ENCODE results near the gene GPRIN2.
"Not testable (repeated sequence)": the region's sequence is repeated elsewhere in the genome, so short reads cannot be mapped to it uniquely, and the experiment has no call there.

The GPRIN2 gene

DNA sequence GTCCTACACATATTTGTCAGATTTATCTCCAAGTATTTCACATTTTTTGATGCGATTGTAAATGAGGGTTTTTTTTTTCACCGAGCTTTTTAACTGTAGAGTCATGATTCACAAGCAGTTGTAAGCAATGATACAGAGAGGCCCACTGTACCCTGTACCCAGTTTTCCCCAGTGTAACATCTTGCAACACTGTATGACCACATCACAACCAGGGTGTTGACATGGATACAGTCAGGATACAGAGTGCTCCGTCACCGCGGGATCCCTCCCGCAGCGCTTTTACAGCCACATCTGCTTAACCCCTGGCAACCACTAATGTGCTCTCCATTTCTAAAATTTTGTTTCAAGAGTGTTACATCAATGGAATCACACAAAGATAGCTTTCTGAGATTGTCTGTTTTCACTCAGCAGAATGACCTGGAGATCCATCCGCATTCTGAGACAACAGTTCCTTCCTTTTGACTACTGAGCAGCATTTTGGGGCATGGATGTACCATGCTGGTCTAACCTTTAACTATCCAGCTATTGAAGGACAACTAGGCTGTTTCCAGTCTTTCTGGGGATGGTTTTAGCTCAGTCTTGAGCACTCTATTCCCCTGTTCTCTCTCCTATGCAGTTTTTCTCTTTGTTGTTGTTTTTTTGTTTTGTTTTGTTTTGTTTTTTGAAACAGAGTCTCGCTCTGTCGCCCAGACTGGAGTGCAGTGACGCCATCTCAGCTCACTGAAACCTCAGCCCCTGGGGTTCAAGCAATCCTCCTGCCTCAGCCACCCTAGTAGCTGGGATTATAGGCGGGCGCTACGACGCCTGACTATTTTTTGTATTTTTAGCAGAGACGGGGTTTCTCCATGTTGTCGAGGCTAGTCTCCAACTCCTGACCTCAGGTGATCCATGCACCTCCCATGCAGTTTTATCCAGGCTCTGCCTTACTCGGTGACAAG is 25.9 kb downstream of the GPRIN2 start:
- Histone ChIP-seq H4K20me1 (no peaks in the 10 kb centered on the region), H3K9ac (no peak overlapping the region), H3K4me3 (no peak overlapping the region), H3K27me3 (no peaks in the 10 kb centered on the region), H3K36me3 (no peaks in the 10 kb centered on the region), H3K4me2 (no peak overlapping the region), H3K27ac (no peak overlapping the region), H3K4me1 (no peaks in the 10 kb centered on the region), H3K9me3 (no peaks in the 10 kb centered on the region)
- TF ChIP-seq Cebpa-rat (IDR thresholded peaks at IDR 0.05) = no peak

DNA sequence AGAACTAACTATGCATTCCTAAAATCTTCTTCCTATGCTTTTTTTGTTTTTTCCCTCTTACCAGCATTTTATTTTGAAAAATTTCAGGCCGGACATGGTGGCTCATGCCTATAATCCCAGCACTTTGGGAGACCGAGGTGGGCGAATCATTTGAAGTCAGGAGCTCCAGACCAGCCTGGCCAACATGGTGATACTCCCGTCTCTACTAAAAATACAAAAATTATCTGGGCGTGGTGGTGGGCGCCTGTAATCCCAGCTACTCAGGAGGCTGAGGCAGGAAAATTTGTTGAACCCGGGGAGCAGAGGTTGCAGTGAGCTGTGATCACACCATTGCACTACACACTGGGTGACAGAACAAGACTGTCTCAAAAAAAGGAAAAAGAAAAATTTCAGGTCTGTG is 26.7 kb downstream of the GPRIN2 start:
- H3K36me3 ChIP-seq, H4K20me1 ChIP-seq, H3K4me2 ChIP-seq, H3K9me3 ChIP-seq, H3K27ac ChIP-seq, H3K4me3 ChIP-seq, H3K27me3 ChIP-seq, H3K4me1 ChIP-seq, H3K9ac ChIP-seq: not testable (repeated sequence)

DNA sequence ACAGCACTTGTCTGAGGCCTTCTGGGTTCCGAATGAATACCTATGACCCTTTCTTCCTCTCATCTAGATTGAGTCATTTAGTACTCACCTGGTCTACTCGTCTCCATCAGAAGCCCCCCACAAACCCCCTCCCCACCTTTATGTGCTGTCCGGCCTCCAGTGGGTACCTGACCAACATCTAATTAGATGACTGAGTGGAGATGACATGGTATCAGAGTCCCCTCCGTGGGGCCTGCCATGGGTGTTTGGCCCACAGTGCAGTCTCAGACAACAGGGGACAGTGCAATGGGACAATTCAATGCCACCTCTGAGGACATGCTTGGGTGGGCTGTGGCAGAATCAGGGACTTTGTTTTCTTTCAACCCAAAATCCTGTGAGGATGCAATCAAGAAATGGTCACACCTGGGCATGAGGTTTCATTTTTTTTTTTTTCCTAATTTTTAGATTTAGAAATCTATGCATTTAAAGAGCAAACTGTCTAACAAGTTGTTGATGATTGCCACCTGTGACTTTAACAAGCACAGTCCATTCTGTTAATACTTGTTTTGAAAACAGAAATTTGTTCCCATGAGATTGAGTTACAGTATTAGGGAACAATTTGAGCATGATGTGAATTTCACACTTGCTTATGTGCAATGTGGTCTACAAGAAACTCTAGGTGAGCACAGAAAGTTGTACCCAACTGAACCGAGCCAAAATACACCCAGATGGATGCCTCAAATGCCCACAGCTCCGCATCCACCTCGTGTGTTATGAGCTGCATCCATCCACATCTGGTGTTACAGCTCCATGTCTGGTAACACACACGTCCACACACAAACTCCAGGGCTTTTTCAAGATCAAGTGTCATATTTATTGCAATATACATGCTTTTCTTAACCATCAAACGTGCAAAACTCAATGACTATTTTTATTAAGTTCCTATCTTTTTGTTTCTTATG is 27.5 kb downstream of the GPRIN2 start:
- no peak overlapping the region for H3K4me2 ChIP-seq
- H3K27ac ChIP-seq = no peak overlapping the region

GRCh38 chr10:46528171-46528671 is 28.2 kb downstream of the GPRIN2 start:
- no peak for TF ChIP-seq Cebpa-rat (IDR thresholded peaks at IDR 0.05)
- no peaks in the 10 kb centered on the region for H4K20me1 ChIP-seq
- H3K9ac ChIP-seq = no peak overlapping the region
- no peak overlapping the region for H3K4me3 ChIP-seq
- no peaks in the 10 kb centered on the region for H3K36me3 ChIP-seq
- no peaks in the 10 kb centered on the region for H3K27me3 ChIP-seq
- H3K4me1 ChIP-seq = no peaks in the 10 kb centered on the region
- H3K4me2 ChIP-seq = no peak overlapping the region
- no peak overlapping the region for H3K27ac ChIP-seq
- H3K9me3 ChIP-seq = no peaks in the 10 kb centered on the region

More for the DNA sequence above, 27.5 kb downstream of the GPRIN2 start:
- H3K27me3 ChIP-seq = no peaks in the 10 kb centered on the region
- no peaks in the 10 kb centered on the region for H3K9me3 ChIP-seq
- H3K9ac ChIP-seq = no peak overlapping the region
- no peak for TF ChIP-seq Cebpa-rat (IDR thresholded peaks at IDR 0.05)
- no peak overlapping the region for H3K4me3 ChIP-seq
- no peaks in the 10 kb centered on the region for H4K20me1 ChIP-seq
- H3K4me1 ChIP-seq = no peaks in the 10 kb centered on the region
- H3K36me3 ChIP-seq = no peaks in the 10 kb centered on the region

DNA sequence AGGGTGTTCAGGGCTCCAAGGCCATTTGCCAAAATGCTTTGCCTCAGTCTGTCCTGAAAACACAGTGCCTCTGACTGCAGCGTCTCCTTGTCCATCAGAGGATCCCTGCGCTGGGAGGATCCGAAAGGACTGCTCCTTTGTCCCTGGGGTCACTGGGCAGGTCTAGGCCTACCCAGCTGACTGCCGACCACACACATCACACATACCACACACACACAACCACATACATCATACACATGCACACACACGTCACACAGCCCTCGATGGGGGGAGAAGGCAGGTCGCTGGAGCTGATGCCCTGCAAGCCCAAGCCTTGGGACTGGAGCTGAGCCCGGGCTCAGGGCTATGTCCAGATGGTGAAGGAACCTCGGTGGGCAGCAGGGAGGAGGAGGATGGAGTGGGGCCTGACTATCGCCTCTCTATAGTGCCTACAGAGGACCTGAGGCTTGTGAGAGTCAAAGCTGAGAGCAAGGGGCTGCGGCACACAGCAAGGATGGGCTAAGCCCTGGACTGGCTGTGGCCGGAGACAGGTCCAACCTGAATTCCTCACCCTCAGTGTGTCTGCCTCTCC is 29.1 kb downstream of the GPRIN2 start:
- Histone ChIP-seq H3K4me2 (no peak overlapping the region), H3K27ac (no peak overlapping the region), H3K36me3 (no peaks in the 10 kb centered on the region), H3K4me3 (no peak overlapping the region), H3K27me3 (no peaks in the 10 kb centered on the region), H3K9me3 (no peaks in the 10 kb centered on the region), H3K4me1 (no peaks in the 10 kb centered on the region), H4K20me1 (no peaks in the 10 kb centered on the region), H3K9ac (no peak overlapping the region)
- no peak for TF ChIP-seq Cebpa-rat (IDR thresholded peaks at IDR 0.05)

- H3K9ac ChIP-seq = no peak overlapping the region
- H3K4me3 ChIP-seq = no peak overlapping the region
- H3K4me2 ChIP-seq = no peak overlapping the region
- no peak for TF ChIP-seq Cebpa-rat (IDR thresholded peaks at IDR 0.05)
- H4K20me1 ChIP-seq = no peaks in the 10 kb centered on the region
- H3K27ac ChIP-seq = no peak overlapping the region
- H3K4me1 ChIP-seq = no peaks in the 10 kb centered on the region
- no peaks in the 10 kb centered on the region for H3K9me3 ChIP-seq
- H3K27me3 ChIP-seq = no peaks in the 10 kb centered on the region
- no peaks in the 10 kb centered on the region for H3K36me3 ChIP-seq
Measured at GRCh38 chr10:46526682-46527038, 29.8 kb downstream of the GPRIN2 start.

- Histone ChIP-seq H3K4me3 (no peak overlapping the region), H3K27ac (no peak overlapping the region), H3K4me1 (peaks cover under 1% of the 10 kb centered on the region)
Measured at GRCh38 chr10:46525824-46526681, 30.4 kb downstream of the GPRIN2 start.

GRCh38 chr10:46525177-46525823 is 31.2 kb downstream of the GPRIN2 start:
- Histone ChIP-seq H3K4me2 (no peak overlapping the region), H3K4me1 (peaks cover 8% of the 10 kb centered on the region), H3K9me3 (no peaks in the 10 kb centered on the region), H3K27me3 (no peaks in the 10 kb centered on the region), H4K20me1 (no peaks in the 10 kb centered on the region), H3K27ac (no peak overlapping the region), H3K9ac (no peak overlapping the region), H3K4me3 (no peak overlapping the region), H3K36me3 (no peaks in the 10 kb centered on the region)
- TF ChIP-seq Cebpa-rat (IDR thresholded peaks at IDR 0.05) = no peak

More at GRCh38 chr10:46525824-46526681, 30.4 kb downstream of the GPRIN2 start:
- TF ChIP-seq Cebpa-rat (IDR thresholded peaks at IDR 0.05) = no peak
- Histone ChIP-seq H4K20me1 (no peaks in the 10 kb centered on the region), H3K9ac (no peak overlapping the region), H3K27me3 (no peaks in the 10 kb centered on the region), H3K36me3 (no peaks in the 10 kb centered on the region), H3K9me3 (no peaks in the 10 kb centered on the region), H3K4me2 (no peak overlapping the region)

Measured in BLaER1 (cell line).